ENCODE measurements around the gene AQP3. TPM values are rescaled to one million over a fixed set of nuclear protein-coding genes. Genes with fewer than 3 reads are reported as not detected.
"Not testable (repeated sequence)": the region's sequence is repeated elsewhere in the genome, so short reads cannot be mapped to it uniquely, and the experiment has no call there.

The AQP3 gene
- total and polyA plus RNA-seq, 2 experiments from 2014 or later = 6.8 to 7.2 TPM

GRCh38 chr9:33461492-33461891, 14.1 kb upstream of the AQP3 start:
- H3K27ac ChIP-seq = no peak overlapping the region
- DNase-seq (ENCODE audit: low read depth in 1 of 2, low spot score in 1 of 2) = no peak
- no peak for TF ChIP-seq CTCF (IDR thresholded peaks at IDR 0.05; ENCODE audit: low read depth, low read length)
- no peaks in the 10 kb centered on the region for H3K27me3 ChIP-seq
- H3K4me1 ChIP-seq (ENCODE audit: low read depth) = no peaks in the 10 kb centered on the region
- no peak overlapping the region for H3K4me3 ChIP-seq
- H3K9me3 ChIP-seq (ENCODE audit: low read depth) = no peaks in the 10 kb centered on the region
- peaks cover 33% of the 10 kb centered on the region for H3K36me3 ChIP-seq

GRCh38 chr9:33460854-33461253, 13.5 kb upstream of the AQP3 start:
- no peaks in the 10 kb centered on the region for H3K27me3 ChIP-seq
- H3K4me3 ChIP-seq = no peak overlapping the region
- H3K27ac ChIP-seq = no peak overlapping the region
- H3K4me1 ChIP-seq (ENCODE audit: low read depth) = no peaks in the 10 kb centered on the region
- H3K9me3 ChIP-seq (ENCODE audit: low read depth) = no peaks in the 10 kb centered on the region
- peaks cover 26% of the 10 kb centered on the region for H3K36me3 ChIP-seq
- no peak for TF ChIP-seq CTCF (IDR thresholded peaks at IDR 0.05; ENCODE audit: low read depth, low read length)
- no peak for DNase-seq (ENCODE audit: low read depth in 1 of 2, low spot score in 1 of 2)

GRCh38 chr9:33459115-33459514, 11.7 kb upstream of the AQP3 start:
- no peak for TF ChIP-seq CTCF (IDR thresholded peaks at IDR 0.05; ENCODE audit: low read depth, low read length)
- Histone ChIP-seq H3K36me3 (peaks cover 13% of the 10 kb centered on the region), H3K27me3 (no peaks in the 10 kb centered on the region), H3K4me1 (ENCODE audit: low read depth) (no peaks in the 10 kb centered on the region), H3K27ac (no peak overlapping the region), H3K9me3 (ENCODE audit: low read depth) (no peaks in the 10 kb centered on the region), H3K4me3 (no peak overlapping the region)
- DNase-seq (ENCODE audit: low read depth in 1 of 2, low spot score in 1 of 2) = no peak

GRCh38 chr9:33458444-33458843, 11.1 kb upstream of the AQP3 start:
- Histone ChIP-seq H3K4me3 (no peak overlapping the region), H3K9me3 (ENCODE audit: low read depth) (no peaks in the 10 kb centered on the region), H3K4me1 (ENCODE audit: low read depth) (no peaks in the 10 kb centered on the region), H3K36me3 (peaks cover 13% of the 10 kb centered on the region), H3K27ac (no peak overlapping the region), H3K27me3 (no peaks in the 10 kb centered on the region)
- TF ChIP-seq CTCF (IDR thresholded peaks at IDR 0.05; ENCODE audit: low read depth, low read length) = no peak
- DNase-seq (ENCODE audit: low read depth in 1 of 2, low spot score in 1 of 2) = no peak

GRCh38 chr9:33455945-33456344, 8.6 kb upstream of the AQP3 start:
- Histone ChIP-seq H3K27me3 (no peaks in the 10 kb centered on the region), H3K4me3 (no peak overlapping the region), H3K27ac (no peak overlapping the region), H3K36me3 (no peaks in the 10 kb centered on the region), H3K9me3 (ENCODE audit: low read depth) (no peaks in the 10 kb centered on the region), H3K4me1 (ENCODE audit: low read depth) (no peaks in the 10 kb centered on the region)
- DNase-seq (ENCODE audit: low read depth in 1 of 2, low spot score in 1 of 2) = no peak
- no peak for TF ChIP-seq CTCF (IDR thresholded peaks at IDR 0.05; ENCODE audit: low read depth, low read length)

GRCh38 chr9:33455456-33455855, 8.1 kb upstream of the AQP3 start:
- H3K27ac ChIP-seq; H3K4me3 ChIP-seq; H3K4me1 ChIP-seq (ENCODE audit: low read depth); H3K36me3 ChIP-seq; H3K9me3 ChIP-seq (ENCODE audit: low read depth); DNase-seq (ENCODE audit: low read depth in 1 of 2, low spot score in 1 of 2); H3K27me3 ChIP-seq: not testable (repeated sequence)

GRCh38 chr9:33454661-33455026, 7.3 kb upstream of the AQP3 start:
- DNase-seq (ENCODE audit: low read depth in 1 of 2, low spot score in 1 of 2); H3K4me1 ChIP-seq (ENCODE audit: low read depth); H3K4me3 ChIP-seq; H3K27ac ChIP-seq; H3K36me3 ChIP-seq; H3K27me3 ChIP-seq; H3K9me3 ChIP-seq (ENCODE audit: low read depth): not testable (repeated sequence)
